Measurements from ENCODE around the gene CABLES1. TPM values are rescaled to one million over a fixed set of nuclear protein-coding genes. Genes with fewer than 3 reads are reported as not detected.
A peak's percentile ranks its signal among the peaks of the same experiment; 100 is the strongest.

Gene CABLES1
- polyA plus RNA-seq, 3 donors, result 0.09 to 0.15 TPM; not detected in 1

DNA sequence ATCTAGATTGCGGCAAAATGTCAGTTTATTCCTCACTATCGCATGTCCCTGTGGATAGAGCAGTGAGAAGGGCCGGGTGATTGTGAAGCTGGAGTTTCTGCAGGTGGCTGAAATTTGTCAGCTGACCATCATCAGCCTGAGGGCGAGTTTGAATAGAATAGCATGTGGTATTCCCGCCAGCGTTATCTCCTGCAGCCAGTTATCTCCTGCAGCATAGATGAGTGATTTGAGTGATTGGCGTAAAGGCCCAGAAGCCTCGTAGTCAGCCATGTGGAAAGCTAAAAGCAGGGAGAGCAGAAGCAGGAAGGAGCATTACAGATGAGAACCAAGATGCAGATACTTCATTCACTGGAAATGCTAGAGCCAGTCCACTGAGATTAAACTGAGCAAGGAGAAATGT is 65.5 kb downstream of the CABLES1 start:
- Mint-ChIP-seq H3K27ac (no peak overlapping the region), H3K4me1 (peaks cover 8% of the 10 kb centered on the region), H3K9me3 (peaks cover 0 to 5% (median 2%) of the 10 kb centered on the region in 7 donors), H3K36me3 (no peaks in the 10 kb centered on the region), H3K27me3 (ENCODE audit: low read depth in 3 of 3) (peaks cover 0 to 6% (median 5%) of the 10 kb centered on the region in 3 donors), H3K4me3 (no peak overlapping the region)
- H3K4me1 ChIP-seq (ENCODE audit: control insufficient read depth in 1 of 2, insufficient read depth in 2 of 2, low read length in 2 of 2), result no peaks in the 10 kb centered on the region
- H3K27ac ChIP-seq (ENCODE audit: low read depth in 1 of 2, low read length in 2 of 2), result no peak overlapping the region
- H3K4me3 ChIP-seq (replicated peaks in 1 of 3; ENCODE audit: low read depth in 2 of 3, low read length in 3 of 3), result no peak overlapping the region
- no peak for DNase-seq
- H4K20me1 ChIP-seq (ENCODE audit: insufficient read depth, low read length), result no peaks in the 10 kb centered on the region
- H3K36me3 ChIP-seq (replicated peaks in 1 of 2; ENCODE audit: control insufficient read depth in 1 of 2, insufficient read depth in 2 of 2, low read length in 2 of 2), result no peaks in the 10 kb centered on the region
- TF ChIP-seq, protein P1, sequence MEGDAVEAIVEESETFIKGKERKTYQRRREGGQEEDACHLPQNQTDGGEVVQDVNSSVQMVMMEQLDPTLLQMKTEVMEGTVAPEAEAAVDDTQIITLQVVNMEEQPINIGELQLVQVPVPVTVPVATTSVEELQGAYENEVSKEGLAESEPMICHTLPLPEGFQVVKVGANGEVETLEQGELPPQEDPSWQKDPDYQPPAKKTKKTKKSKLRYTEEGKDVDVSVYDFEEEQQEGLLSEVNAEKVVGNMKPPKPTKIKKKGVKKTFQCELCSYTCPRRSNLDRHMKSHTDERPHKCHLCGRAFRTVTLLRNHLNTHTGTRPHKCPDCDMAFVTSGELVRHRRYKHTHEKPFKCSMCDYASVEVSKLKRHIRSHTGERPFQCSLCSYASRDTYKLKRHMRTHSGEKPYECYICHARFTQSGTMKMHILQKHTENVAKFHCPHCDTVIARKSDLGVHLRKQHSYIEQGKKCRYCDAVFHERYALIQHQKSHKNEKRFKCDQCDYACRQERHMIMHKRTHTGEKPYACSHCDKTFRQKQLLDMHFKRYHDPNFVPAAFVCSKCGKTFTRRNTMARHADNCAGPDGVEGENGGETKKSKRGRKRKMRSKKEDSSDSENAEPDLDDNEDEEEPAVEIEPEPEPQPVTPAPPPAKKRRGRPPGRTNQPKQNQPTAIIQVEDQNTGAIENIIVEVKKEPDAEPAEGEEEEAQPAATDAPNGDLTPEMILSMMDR (IDR thresholded peaks at IDR 0.05), result no peak
- H3K9me3 ChIP-seq (replicated peaks in 1 of 2; ENCODE audit: control insufficient read depth in 1 of 2, insufficient read depth in 1 of 2, low read length in 2 of 2), result no peaks in the 10 kb centered on the region
- H3K79me2 ChIP-seq (ENCODE audit: insufficient read depth, low read length), result no peaks in the 10 kb centered on the region
- H3K27me3 ChIP-seq (ENCODE audit: control insufficient read depth in 2 of 2, insufficient read depth in 2 of 2, low read length in 2 of 2), result no peaks in the 10 kb centered on the region
- H3K4me2 ChIP-seq (replicated peaks; ENCODE audit: extremely low read depth, low read length, poor library complexity, severe bottlenecking), result no peak overlapping the region
- 98% methylated on average over 7 of the region's 8 CpGs for WGBS (ENCODE audit: insufficient coverage)
- H2AFZ ChIP-seq (ENCODE audit: insufficient read depth, low read depth, low read length, poor library complexity, severe bottlenecking), result no peak overlapping the region
- intact Hi-C loops (cut with micrococcal nuclease), result no loop called here
- H3K9ac ChIP-seq (ENCODE audit: insufficient read depth, low read length, poor library complexity, severe bottlenecking), result no peak overlapping the region

DNA sequence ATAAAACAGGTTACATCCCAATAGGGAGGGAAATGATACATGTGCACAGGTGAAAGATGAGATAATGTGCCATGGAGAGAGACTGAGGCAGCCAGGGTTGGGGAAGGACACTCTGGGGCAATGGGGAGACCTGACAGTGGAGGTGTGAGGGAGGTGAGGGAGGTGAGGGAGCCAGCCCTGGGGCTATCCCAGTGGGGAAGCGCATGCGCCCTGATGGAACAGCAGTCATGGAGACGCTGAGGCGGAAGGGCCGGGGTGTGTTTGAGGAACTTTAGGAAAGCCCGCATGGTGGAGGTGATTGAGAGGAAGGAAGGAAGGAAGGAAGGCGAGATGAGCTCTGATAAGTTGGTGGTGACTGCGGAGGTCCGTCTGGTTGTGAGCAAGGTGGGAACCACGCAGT is 66.5 kb downstream of the CABLES1 start:
- Histone ChIP-seq H3K9ac (ENCODE audit: insufficient read depth, low read length, poor library complexity, severe bottlenecking) (no peak overlapping the region), H3K9me3 (replicated peaks in 1 of 2; ENCODE audit: control insufficient read depth in 1 of 2, insufficient read depth in 1 of 2, low read length in 2 of 2) (no peaks in the 10 kb centered on the region), H3K36me3 (replicated peaks in 1 of 2; ENCODE audit: control insufficient read depth in 1 of 2, insufficient read depth in 2 of 2, low read length in 2 of 2) (no peaks in the 10 kb centered on the region), H2AFZ (ENCODE audit: insufficient read depth, low read depth, low read length, poor library complexity, severe bottlenecking) (no peak overlapping the region), H3K79me2 (ENCODE audit: insufficient read depth, low read length) (no peaks in the 10 kb centered on the region), H3K27me3 (ENCODE audit: control insufficient read depth in 2 of 2, insufficient read depth in 2 of 2, low read length in 2 of 2) (no peaks in the 10 kb centered on the region), H3K4me1 (ENCODE audit: control insufficient read depth in 1 of 2, insufficient read depth in 2 of 2, low read length in 2 of 2) (no peaks in the 10 kb centered on the region), H4K20me1 (ENCODE audit: insufficient read depth, low read length) (no peaks in the 10 kb centered on the region), H3K27ac (ENCODE audit: low read depth in 1 of 2, low read length in 2 of 2) (no peak overlapping the region), H3K4me3 (replicated peaks in 1 of 3; ENCODE audit: low read depth in 2 of 3, low read length in 3 of 3) (no peak overlapping the region), H3K4me2 (replicated peaks; ENCODE audit: extremely low read depth, low read length, poor library complexity, severe bottlenecking) (no peak overlapping the region)
- peak overlapping the region in 1 of 7 donors; percentile 29 for H3K27ac Mint-ChIP-seq
- peaks cover 8% of the 10 kb centered on the region for H3K4me1 Mint-ChIP-seq
- TF ChIP-seq, protein P1 (IDR thresholded peaks at IDR 0.05), result no peak
- 75% methylated on average over 10 of the region's 10 CpGs for WGBS (ENCODE audit: insufficient coverage)
- no peak overlapping the region for H3K4me3 Mint-ChIP-seq
- intact Hi-C loops (cut with micrococcal nuclease), result no loop called here
- peaks cover 0 to 5% (median 2%) of the 10 kb centered on the region in 7 donors for H3K9me3 Mint-ChIP-seq
- H3K36me3 Mint-ChIP-seq, result no peaks in the 10 kb centered on the region
- no peak for DNase-seq
- H3K27me3 Mint-ChIP-seq (ENCODE audit: low read depth in 3 of 3), result peaks cover 0 to 6% (median 6%) of the 10 kb centered on the region in 3 donors
